Skeletal muscle cell (primary cell): Measurements from ENCODE around the gene RALGAPB.
A peak's percentile ranks its signal among the peaks of the same experiment; 100 is the strongest.

Experiments
- DNase-seq: peaks from one replicate; pipeline ENCODE4 v3.0.0-alpha.2; 2010; ENCODE audit warnings: low read depth
- H3K4me3 ChIP-seq: 2 replicates; pipeline ENCODE4 v1.5.1; 2011; ENCODE audit warnings: low read depth, mild to moderate bottlenecking, control low read depth, low read length, moderate library complexity

The RALGAPB gene

DNA sequence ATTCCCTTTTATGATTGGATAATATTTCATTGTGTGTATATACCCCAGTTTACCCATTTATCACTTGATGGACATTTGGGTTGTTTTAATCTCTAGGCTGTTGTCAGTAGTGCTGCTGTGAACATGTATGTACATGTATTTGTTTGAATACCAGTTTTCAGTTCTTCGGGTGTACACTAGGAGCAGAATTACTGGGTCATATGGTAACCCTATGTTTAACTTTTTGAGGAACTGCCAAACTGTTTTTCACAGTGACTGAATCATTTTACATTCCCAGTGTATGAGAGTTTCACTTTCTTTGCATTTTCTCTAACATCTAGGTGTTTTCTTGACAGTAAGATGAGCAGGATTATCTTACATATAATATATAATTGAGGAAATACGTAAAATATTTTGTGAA is 63.7 kb downstream of the RALGAPB start:
- peak; percentile 14 for DNase-seq
- H3K4me3 ChIP-seq = no peak overlapping the region

DNA sequence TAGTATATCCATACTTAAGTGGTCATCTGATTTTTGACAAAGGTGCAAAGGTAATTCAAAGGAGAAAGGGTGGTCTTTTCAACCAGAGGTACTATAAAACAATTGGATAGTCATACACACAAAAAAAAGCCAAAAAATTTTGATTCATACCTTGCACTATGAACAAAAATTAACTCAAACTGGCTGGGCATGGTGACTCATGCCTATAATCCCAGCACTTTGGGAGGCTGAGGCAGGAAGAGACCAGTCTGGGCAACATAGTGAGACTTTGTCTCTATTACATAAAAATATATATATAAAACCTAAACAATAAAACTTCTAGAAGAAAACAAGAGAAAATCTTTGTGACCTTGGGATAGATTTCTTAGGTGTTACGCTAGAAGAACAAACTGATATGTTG is 64.5 kb downstream of the RALGAPB start:
- no peak for DNase-seq

DNA sequence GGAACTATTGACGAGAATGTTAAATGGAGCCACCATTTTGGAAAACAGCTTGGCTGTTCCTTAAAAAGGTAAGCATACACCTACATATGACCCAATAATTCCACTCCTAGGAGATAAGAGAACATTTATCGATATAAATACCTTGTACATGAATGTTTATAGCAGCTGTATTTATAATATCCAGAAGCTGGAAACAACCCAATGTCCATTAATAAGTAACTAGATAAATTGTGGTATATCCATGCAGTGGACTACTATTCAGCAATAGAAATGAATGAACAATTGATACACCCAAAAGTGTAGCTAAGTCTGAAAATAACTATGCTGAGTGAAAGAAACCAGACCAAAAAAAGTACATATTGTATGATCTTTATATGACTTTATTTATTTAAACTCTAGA is 66.1 kb downstream of the RALGAPB start:
- DNase-seq = no peak
- H3K4me3 ChIP-seq = no peak overlapping the region

More for the DNA sequence above, 64.5 kb downstream of the RALGAPB start:
- H3K4me3 ChIP-seq = no peak overlapping the region

DNA sequence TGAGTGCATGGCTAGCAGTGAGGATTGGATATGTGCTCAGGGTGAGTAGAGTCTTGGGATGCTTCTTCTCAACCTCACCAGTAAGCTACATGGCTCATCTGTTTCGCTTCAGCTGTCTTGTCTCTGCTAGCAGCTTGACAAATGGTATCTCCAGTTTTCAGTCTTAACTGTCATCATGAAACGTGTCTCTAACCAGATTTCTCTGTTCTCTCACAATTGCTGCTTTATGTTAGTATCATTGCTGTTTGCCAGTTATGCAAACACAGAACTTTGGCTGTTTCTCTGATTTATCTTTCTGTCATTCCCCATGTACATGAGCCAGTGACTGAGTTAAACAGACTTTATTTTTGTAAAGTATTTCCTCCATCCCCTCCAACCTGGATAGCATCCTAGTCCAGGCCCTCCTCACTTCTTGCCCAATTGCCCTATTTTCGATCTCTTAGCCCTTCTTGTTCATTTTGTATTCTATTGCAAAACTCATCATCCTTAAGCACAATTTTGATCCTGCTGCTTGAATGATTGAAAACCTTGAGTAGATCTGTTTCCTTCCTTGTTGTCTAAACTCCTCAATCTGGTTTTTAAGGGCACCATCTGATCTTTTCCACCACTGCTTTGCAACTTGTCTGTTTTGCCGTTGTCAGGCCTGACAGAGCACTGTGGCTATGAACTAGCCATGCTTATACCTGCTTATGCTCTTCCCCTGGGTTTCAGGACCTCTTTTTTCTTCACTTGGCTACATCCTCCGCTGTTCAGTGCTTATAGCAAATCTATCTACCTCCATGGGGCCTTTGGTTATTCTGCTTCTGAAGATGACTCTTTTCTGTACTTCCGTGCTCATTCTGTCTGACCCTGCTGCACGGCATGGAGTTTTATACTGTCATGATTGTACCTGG is 70.6 kb downstream of the RALGAPB start:
- H3K4me3 ChIP-seq = no peak overlapping the region
- no peak for DNase-seq

DNA sequence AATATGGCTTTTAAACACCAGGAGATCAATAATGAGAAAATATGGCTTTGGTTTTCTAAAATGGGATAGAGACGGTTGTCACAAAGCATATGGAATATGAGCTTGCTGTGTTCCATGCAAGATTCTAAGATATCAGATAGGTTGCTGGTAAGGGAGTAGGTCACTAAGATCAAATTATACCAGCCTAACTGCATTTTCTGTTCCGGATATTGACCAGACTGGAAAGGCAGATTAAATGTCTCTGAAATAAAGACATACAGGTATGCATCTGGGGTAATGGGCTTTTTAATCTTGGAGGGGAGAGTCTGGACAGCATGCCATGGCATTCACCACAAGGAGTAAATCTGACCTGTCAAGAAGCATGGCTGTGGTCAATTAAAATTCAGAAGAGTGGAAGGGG is 73.1 kb downstream of the RALGAPB start:
- no peak for DNase-seq
- no peak overlapping the region for H3K4me3 ChIP-seq

DNA sequence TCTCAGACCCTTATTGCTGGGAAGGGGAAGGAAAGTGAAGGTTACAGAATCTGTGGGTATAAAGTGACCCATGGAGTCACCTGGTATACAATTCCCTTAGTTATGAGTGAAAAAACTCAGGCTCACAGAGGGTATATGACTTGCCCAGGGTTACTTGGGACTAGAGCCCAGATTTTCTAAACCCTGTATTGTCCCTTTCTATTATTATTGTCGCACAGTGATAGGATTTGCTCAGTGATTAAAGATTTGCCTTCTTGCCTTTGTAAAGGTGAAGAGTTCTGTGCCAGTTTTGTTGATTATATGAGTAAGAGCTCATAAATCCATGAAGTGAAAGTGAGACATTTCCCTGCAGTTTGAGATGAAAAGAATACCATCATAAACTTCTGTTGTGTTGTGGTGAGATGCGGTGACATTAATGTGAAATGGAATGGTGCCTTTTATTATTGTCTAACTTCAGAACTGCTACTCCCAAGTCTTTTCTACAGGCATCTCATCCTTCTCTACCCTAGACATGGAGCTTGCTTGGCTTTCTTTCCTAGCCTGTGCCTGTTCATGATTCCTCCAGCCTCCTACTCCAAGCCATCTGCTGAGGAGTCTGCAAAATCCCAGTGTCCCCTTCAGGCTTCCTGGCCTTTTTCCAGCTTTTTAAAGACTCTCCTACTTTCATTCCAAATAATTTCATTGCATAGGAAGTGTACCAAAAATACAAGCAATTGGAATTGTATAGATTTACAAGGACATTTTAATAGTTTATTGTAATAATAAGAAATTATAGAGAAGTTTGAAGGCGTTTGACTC is 74.8 kb downstream of the RALGAPB start:
- H3K4me3 ChIP-seq = no peak overlapping the region
- no peak for DNase-seq

DNA sequence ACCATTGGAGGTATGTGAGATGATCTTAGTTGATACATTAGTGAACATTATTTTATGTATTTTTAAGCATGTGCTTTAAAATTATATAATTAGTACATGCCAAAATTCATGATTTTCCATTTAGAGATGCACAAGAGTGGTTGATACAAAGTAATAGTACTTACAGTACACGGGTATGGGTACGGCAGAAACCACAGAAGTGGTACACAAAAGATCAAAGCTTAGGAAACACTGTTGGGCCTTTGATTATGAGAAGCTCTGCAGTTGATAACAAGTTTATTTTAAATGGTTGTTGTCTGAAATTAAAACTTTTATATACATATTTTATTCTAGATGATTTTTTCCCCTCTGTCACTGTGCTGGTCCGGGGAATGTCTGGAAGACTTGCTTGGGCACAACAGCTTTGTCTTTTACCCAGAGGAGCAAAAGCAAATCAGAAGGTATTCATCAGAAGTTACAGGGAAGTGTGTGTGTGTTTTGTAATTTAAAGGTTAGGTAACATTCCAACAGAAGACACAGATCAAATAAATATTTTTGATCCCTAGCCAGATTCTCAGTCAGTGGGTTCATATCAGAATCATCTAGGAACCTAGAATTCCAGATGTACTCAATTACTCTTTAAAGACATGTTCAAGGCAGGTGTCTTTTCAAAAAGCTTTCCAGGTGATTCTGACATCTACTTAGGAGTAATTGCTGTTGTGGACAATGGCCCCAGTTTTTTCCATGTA is 75.9 kb downstream of the RALGAPB start:
- no peak for DNase-seq

DNA sequence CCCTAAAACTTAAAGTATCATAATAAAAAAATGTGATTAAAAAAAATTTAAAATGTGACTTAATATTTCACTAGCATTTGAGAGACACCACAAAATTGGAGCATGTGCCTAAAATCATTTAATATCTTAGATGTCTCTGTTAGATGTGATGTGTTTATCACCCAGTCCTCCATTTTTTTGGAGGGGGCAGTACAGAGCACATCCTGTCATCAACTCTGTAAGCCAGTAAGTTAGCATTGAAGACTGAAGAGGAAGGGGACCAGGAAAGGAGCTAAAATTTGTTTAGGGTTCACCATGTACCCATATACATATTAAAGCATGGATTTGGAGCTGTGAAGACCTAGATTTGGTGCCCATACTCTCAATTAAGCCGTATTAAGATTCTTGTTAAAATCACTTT is 77.6 kb downstream of the RALGAPB start:
- DNase-seq = no peak
- no peak overlapping the region for H3K4me3 ChIP-seq

More for the DNA sequence above, 75.9 kb downstream of the RALGAPB start:
- H3K4me3 ChIP-seq = no peak overlapping the region

DNA sequence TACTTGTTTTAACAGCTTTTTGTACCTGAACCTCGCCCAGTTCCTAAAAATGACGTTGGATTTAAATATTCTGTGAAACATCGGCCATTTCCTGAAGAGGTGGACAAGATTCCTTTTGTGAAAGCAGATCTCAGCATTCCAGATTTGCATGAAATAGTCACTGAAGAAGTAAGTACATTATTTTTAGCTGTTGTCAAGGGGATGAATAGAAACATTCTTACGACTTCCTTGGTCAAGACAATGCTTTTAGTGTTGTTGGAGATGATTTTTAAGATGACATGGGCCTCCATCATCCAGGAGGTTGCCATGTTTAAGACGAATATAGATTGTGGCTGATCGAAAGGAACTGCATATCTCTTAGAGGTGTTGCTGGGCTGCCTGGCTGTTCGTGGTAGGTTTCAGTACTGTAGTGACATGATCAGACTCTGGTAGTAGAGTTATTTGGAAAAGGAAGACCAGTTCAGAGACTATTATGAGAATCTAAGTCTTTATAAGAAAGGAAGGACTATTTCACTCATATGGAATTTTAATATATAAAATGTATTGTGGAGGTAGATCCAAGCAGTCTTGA is 78.5 kb downstream of the RALGAPB start:
- no peak for DNase-seq
- H3K4me3 ChIP-seq = no peak overlapping the region

DNA sequence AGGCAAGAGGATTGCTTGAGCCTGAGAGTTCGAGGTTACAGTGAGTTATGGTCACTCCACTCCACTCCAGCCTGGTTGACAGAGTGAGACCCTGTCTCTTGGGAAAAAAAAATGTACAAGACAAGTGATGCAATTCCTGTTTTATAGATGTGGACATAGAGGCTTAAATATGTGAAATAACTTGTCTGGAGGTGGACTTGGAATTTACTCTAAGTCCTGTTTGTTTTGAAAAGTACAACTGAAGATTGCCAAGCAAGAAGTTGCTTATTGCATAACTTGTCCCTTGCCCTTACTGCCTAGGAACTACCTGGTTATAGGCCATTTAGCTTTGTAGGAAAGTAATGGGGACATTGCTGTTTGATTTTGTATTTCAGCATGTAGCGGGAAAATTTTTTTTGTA is 82.3 kb downstream of the RALGAPB start:
- DNase-seq = no peak
- H3K4me3 ChIP-seq = no peak overlapping the region

DNA sequence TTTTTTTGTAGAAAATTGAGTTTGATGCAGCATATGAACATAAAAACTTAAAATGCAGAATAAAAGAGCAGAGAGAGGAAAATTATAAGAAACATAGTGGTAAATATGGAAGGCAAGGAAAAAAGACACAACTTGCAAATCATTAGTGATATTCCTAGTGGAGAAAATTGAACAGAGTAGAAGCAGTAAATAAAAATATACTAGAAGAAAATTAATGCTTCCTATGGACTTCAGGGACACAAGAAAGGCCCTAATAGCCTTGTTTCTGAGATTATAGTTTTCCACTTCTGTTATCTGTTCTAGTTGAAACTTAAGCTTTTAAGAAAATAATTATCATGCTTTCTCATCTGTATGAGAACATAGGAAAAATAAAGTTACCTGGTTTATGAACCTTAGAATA is 82.8 kb downstream of the RALGAPB start:
- H3K4me3 ChIP-seq = no peak overlapping the region

DNA sequence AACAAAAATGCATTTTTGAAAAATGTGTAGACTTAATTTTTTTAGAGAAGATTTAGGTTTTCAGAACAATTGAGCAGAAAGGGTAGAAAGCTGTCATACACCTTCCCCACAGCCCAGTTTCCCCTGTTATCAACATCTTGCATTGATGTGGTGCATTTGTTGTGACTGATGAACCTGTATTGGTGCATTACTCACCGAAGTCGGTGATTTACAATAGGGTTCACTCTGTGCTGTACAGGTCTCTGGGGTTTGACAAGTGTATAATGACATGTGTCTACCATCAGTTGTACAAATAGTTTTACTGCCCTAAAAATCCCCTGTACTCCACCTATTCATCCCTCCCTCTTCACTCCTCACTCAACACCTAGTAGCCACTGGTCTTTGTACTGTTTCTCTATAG is 84.5 kb downstream of the RALGAPB start:
- DNase-seq = no peak
- H3K4me3 ChIP-seq = no peak overlapping the region

More for the DNA sequence above, 82.8 kb downstream of the RALGAPB start:
- no peak for DNase-seq

DNA sequence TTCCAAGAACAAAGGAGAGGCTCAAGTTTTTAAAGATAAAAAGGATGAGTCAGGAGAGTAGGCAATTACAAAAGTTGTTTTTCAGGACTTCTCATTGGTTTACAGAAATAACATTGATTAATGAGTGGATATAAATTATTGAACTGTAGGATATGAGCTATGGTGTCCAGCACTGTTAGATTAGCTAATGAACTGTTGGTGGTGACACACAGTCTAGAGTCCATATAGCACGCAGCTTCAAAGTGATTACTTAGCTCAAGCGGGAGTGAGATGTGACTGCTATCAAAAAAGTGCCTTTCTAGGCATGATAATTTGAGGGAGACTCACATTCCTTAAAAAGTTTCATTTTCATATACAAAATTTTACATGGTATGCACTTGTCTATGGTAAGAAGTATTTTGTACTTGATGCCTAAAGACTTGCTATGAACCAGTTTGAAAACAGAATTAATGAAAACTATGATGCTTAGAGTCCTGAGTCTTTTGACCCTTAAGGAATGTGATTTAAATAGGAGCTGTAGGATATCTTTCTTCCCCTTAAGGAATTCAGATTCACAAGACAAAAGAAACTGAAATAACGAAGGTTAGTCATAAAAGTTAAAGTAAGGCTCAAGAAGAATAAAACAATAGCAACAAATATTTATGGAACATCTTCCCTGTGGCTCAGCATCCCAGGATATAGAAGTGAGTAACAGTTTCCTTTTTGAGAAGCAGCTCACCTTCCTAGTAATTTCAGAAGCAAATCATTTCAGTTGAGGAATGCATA is 86.1 kb downstream of the RALGAPB start:
- no peak for DNase-seq
- no peak overlapping the region for H3K4me3 ChIP-seq

DNA sequence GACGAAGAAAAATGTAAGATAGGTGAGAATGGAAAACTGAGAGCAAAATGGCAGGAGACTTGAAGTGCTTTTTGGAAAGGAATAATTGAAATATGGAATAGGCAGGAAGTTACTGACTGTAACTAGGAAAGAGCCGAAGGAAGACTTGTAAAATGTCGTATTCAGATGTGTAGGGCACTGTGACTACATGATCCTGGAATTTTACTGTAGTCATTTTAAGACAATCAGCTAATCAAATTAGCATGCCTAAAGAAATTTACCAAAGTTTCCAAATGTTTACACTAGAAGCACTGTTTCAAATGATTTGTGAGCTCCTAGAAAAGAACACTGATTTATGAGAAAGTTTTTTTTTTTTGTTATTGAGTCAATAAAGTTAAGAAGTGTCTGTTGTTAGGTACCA is 87.1 kb downstream of the RALGAPB start:
- no peak overlapping the region for H3K4me3 ChIP-seq
- no peak for DNase-seq

DNA sequence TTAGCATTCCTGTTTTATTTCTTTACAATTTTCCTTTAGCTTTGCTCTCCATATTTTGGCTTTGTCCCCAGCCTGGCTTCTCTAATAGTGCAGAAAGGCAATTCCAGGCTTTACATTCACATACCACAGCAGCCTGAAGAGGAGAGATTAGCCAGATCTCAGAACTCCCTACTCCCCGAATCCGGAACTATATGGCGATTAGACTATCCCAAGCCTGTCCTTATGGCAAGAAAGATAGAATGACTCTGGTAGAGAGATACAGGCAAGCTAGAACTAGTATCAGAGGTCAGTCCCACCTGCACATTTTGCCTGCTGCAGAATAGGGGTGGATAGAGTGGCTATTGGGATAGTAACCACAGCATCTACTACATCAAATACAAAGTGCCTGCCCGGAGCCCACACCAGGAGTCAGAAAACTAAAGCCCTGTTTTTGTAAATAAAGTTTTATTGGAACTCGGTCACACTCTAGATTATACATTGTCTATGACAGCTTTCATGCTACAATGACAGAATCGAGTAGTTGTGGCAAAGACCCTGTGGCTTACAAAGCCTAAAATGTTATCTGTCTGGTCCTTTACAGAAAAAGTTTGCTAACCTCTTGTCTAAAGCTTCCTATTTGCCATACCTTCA is 91.3 kb downstream of the RALGAPB start:
- DNase-seq = no peak
- no peak overlapping the region for H3K4me3 ChIP-seq

DNA sequence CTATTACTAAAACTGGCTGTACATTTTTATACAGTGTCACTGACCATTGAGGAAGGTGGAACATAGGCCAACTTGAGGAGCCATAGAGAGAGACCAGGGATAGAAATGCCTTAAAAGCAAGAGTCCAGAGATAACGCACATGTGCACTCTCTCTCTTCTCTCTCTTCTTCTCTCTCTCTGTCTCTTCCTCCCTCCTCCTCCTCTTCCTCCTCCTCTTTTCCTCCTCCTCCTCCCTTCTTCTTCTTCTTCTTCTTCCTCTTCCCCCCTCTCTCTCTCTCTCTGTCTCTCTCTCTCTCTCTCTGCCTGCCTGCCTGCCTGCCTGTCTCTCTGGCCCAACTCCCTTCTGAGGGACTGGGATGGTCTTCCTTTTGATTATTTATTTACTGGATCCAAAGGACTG is 92.0 kb downstream of the RALGAPB start:
- no peak for DNase-seq
- no peak overlapping the region for H3K4me3 ChIP-seq

DNA sequence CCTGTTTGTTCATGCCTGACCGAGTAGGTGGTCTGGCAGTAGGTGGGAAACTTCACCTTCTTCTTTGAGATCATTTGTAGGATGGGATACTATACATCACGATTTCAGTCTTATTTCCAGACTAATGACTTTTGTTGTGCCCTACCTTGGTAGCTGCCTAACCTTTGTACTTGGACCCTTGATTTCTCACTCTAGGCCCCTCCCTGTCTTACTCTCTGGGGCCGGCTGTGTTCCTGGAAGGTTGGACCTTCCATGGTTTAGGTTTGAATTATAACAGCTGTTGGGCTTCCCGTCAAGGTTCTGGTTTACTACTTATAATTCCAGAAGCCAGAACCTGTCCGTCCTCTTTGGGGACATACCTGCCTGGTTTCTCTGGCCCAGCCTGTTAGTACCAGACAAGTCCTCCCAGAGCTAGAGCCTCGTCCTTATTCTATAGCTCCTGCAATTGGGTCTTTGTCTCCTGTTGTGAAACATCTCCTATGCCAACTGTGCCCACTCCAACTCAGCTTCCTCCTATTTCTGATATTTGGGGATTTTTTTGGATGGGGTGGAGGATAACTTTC is 93.5 kb downstream of the RALGAPB start:
- H3K4me3 ChIP-seq = no peak overlapping the region
- no peak for DNase-seq
